GM21515 (cell line): ENCODE results near the gene TNFSF10.

ENCODE experiments used
- ATAC-seq: cut with Tn5 transposase; IDR thresholded peaks from one replicate; pipeline ENCODE4 v1.9.1; 2021; ENCODE audit not compliant: unreplicated experiment

Gene TNFSF10

GRCh38 chr3:172518929-172519640 is 4.1 kb downstream of the TNFSF10 start:
- no peak for ATAC-seq

GRCh38 chr3:172517859-172518466 is 5.3 kb downstream of the TNFSF10 start:
- ATAC-seq: no peak

- ATAC-seq: no peak
Measured at GRCh38 chr3:172516318-172517214, 6.7 kb downstream of the TNFSF10 start.

GRCh38 chr3:172515130-172515918 is 7.9 kb downstream of the TNFSF10 start:
- ATAC-seq: no peak

GRCh38 chr3:172514678-172515077 is 8.6 kb downstream of the TNFSF10 start:
- ATAC-seq: no peak

- ATAC-seq: no peak
Measured at GRCh38 chr3:172513488-172513887, 9.7 kb downstream of the TNFSF10 start.

GRCh38 chr3:172511783-172512762 is 11.2 kb downstream of the TNFSF10 start:
- peak; percentile 71 for ATAC-seq

- ATAC-seq: no peak
Measured at GRCh38 chr3:172506094-172506493, 17.1 kb downstream of the TNFSF10 start.

GRCh38 chr3:172501540-172501939 is 21.7 kb downstream of the TNFSF10 start:
- no peak for ATAC-seq

- peak; percentile 81 for ATAC-seq
Measured at GRCh38 chr3:172490198-172490669, 33.0 kb downstream of the TNFSF10 start.

- no peak for ATAC-seq
Measured at GRCh38 chr3:172478116-172478515, 45.1 kb downstream of the TNFSF10 start.

GRCh38 chr3:172476347-172476746 is 46.9 kb downstream of the TNFSF10 start:
- ATAC-seq: no peak

- ATAC-seq: no peak
Measured at GRCh38 chr3:172475703-172476102, 47.5 kb downstream of the TNFSF10 start.

GRCh38 chr3:172471903-172472302 is 51.3 kb downstream of the TNFSF10 start:
- ATAC-seq: no peak

- ATAC-seq: no peak
Measured at GRCh38 chr3:172470588-172470987, 52.6 kb downstream of the TNFSF10 start.

- no peak for ATAC-seq
Measured at GRCh38 chr3:172467170-172467824, 55.9 kb downstream of the TNFSF10 start.

- no peak for ATAC-seq
Measured at GRCh38 chr3:172466553-172467130, 56.6 kb downstream of the TNFSF10 start.

- no peak for ATAC-seq
Measured at GRCh38 chr3:172465281-172465680, 57.9 kb downstream of the TNFSF10 start.

GRCh38 chr3:172464306-172464705 is 58.9 kb downstream of the TNFSF10 start:
- ATAC-seq: no peak
